Neural progenitor cell (in vitro differentiated cells): ENCODE measurements around the gene UAP1L1. TPM values are rescaled to one million over a fixed set of nuclear protein-coding genes. Genes with fewer than 3 reads are reported as not detected.
A peak's percentile ranks its signal among the peaks of the same experiment; 100 is the strongest.

Source experiments
- DNase-seq: peaks from one replicate; pipeline ENCODE4 v3.0.0-alpha.2; 2016; ENCODE audit warnings: low spot score
- H2AFZ ChIP-seq: fragments of 200-600 bp; sonication (generic); replicated peaks from 2 replicates; pipeline ENCODE4 v1.6.1; 2016; ENCODE audit warnings: antibody characterized with exemption
- H3F3A ChIP-seq: fragments of 200-600 bp; sonication (generic); 2 replicates; pipeline ENCODE4 v1.6.1; 2016; ENCODE audit warnings: antibody characterized with exemption, low read depth
- H3K27ac ChIP-seq: fragments of 200-600 bp; sonication (generic); 2 replicates; pipeline ENCODE4 v1.5.1; 2016; ENCODE audit warnings: mild to moderate bottlenecking
- H3K27me3 ChIP-seq: fragments of 200-600 bp; sonication (generic); 2 replicates; pipeline ENCODE4 v1.6.1; 2016; ENCODE audit warnings: mild to moderate bottlenecking, moderate library complexity
- H3K36me3 ChIP-seq: fragments of 200-600 bp; sonication (generic); 2 replicates; pipeline ENCODE4 v1.5.1; 2016
- H3K4me1 ChIP-seq: fragments of 200-600 bp; sonication (generic); 2 replicates; pipeline ENCODE4 v1.6.1; 2016; ENCODE audit warnings: mixed run types
- H3K4me2 ChIP-seq: fragments of 200-600 bp; sonication (generic); 2 replicates; pipeline ENCODE4 v1.6.1; 2016
- H3K4me3 ChIP-seq: fragments of 200-600 bp; sonication (generic); 2 replicates; pipeline ENCODE4 v1.5.1; 2016
- H3K79me2 ChIP-seq: fragments of 200-600 bp; sonication (generic); 2 replicates; pipeline ENCODE4 v1.6.1; 2016; ENCODE audit warnings: low read depth
- H3K9ac ChIP-seq: fragments of 200-600 bp; sonication (generic); 2 replicates; pipeline ENCODE4 v1.6.1; 2016
- H3K9me3 ChIP-seq: fragments of 200-600 bp; sonication (generic); 2 replicates; pipeline ENCODE4 v1.5.1; 2016; ENCODE audit warnings: low read depth
- H4K20me1 ChIP-seq: fragments of 200-600 bp; sonication (generic); 2 replicates; pipeline ENCODE4 v1.6.1; 2016; ENCODE audit warnings: low read depth
- H3K27ac Mint-ChIP-seq: 3 replicates; pipeline ENCODE4 v1.8.0; 2021; ENCODE audit warnings: mixed read lengths
- H3K27me3 Mint-ChIP-seq: 2 replicates; pipeline ENCODE4 v1.8.0; 2022; ENCODE audit warnings: low read depth, mild to moderate bottlenecking, inconsistent platforms, moderate library complexity, mixed read lengths; ENCODE audit not compliant: insufficient read depth
- H3K36me3 Mint-ChIP-seq: 3 replicates; pipeline ENCODE4 v1.8.0; 2021; ENCODE audit warnings: mixed read lengths
- H3K4me1 Mint-ChIP-seq: 3 replicates; pipeline ENCODE4 v1.8.0; 2021; ENCODE audit warnings: mixed read lengths
- H3K4me3 Mint-ChIP-seq: 3 replicates; pipeline ENCODE4 v1.8.0; 2021; ENCODE audit warnings: mild to moderate bottlenecking, moderate library complexity, mixed read lengths
- H3K9me3 Mint-ChIP-seq: 3 replicates; pipeline ENCODE4 v1.8.0; 2020; ENCODE audit warnings: mixed read lengths
- EZH2 ChIP-seq: fragments of 200-600 bp; sonication (generic); IDR thresholded peaks from 2 replicates; pipeline ENCODE4 v1.6.1; 2017; ENCODE audit warnings: antibody characterized with exemption, mild to moderate bottlenecking, moderate library complexity
- EZH2phosphoT487 ChIP-seq: fragments of 200-600 bp; sonication (generic); IDR thresholded peaks from 2 replicates; pipeline ENCODE4 v1.6.1; 2017; ENCODE audit warnings: antibody characterized with exemption
- total RNA-seq: library from RNA; depleted of rRNA; stranded (reverse); fragments of >200 nt; gene quantifications from 2 replicates; pipeline ENCODE4 v1.2.3, GENCODE V29; 2015; ENCODE audit warnings: low replicate concordance
- TF ChIP-seq, protein P1 (sequence below): fragments of 200-600 bp; sonication (generic); IDR thresholded peaks from 2 replicates; pipeline ENCODE4 v1.5.1; 2017; ENCODE audit warnings: antibody characterized with exemption, mild to moderate bottlenecking

UAP1L1 gene
- total RNA-seq, 1 donor from 2014 or later, result 0.51 TPM

DNA sequence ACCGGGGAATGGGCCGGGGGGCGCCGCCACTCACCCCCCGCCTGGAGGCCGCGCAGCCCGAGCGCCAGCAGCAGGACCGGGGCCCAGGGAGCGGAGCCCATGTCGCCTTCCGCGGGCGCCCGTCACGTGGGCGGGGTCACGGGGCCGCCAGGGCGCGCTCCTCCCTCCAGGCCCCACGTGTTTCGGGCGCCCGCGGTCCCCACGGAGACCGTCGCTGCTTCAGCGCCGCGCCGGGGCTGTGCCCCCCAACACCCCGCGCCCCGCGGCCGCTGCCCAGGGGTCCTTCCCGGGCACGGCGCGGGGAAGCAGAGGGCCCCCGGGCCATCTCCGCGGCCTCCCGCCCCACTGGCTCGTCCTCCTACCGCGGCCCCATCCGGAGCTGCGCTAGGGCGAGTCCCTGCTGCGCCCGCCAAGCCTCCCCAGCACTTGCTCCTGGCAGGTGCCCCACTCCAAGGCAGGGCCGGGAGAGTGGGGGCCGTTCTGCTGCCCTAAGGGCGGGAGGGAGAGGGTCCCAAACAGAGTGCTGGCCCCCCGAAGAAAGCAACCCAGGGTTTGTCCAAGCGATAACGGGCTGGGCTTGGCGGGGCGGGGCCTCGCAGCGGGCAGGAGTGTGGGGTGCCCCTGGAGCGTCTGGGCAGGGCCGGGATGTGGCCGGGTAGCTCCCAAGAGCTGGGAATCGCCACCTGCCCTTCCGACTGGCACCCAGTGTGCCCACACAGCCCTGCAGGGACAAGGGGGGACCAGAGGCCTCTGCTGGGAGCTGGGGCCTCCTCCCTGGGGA, 37.5 kb downstream of the UAP1L1 start, which contains the start of gene DPP7:
Gene DPP7 (minus strand): TSS at position 121 of the 781 bp plus-strand sequence. CDS start 20 bp downstream, at position 101.
- Histone ChIP-seq H3K9ac (no peak within 1 kb of the TSS), H3F3A (no peaks in the 10 kb centered on the region), H3K4me2 (peak within 1 kb of the TSS; percentile 87), H3K4me3 (peak within 1 kb of the TSS; percentile 53), H3K27ac (no peak within 1 kb of the TSS), H3K36me3 (no peaks in the 10 kb centered on the region), H2AFZ (peak within 1 kb of the TSS; percentile 97), H3K79me2 (no peaks in the 10 kb centered on the region), H4K20me1 (no peaks in the 10 kb centered on the region), H3K9me3 (no peaks in the 10 kb centered on the region), H3K4me1 (peaks cover 8% of the 10 kb centered on the region), H3K27me3 (peaks cover 59% of the 10 kb centered on the region)
- H3K4me1 Mint-ChIP-seq, result no peaks in the 10 kb centered on the region
- peak; percentile 65 for TF ChIP-seq EZH2
- TF ChIP-seq, protein P1, sequence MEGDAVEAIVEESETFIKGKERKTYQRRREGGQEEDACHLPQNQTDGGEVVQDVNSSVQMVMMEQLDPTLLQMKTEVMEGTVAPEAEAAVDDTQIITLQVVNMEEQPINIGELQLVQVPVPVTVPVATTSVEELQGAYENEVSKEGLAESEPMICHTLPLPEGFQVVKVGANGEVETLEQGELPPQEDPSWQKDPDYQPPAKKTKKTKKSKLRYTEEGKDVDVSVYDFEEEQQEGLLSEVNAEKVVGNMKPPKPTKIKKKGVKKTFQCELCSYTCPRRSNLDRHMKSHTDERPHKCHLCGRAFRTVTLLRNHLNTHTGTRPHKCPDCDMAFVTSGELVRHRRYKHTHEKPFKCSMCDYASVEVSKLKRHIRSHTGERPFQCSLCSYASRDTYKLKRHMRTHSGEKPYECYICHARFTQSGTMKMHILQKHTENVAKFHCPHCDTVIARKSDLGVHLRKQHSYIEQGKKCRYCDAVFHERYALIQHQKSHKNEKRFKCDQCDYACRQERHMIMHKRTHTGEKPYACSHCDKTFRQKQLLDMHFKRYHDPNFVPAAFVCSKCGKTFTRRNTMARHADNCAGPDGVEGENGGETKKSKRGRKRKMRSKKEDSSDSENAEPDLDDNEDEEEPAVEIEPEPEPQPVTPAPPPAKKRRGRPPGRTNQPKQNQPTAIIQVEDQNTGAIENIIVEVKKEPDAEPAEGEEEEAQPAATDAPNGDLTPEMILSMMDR, result no peak
- peak; percentile 66 for TF ChIP-seq EZH2phosphoT487
- no peak within 1 kb of the TSS for H3K27ac Mint-ChIP-seq
- no peaks in the 10 kb centered on the region for H3K9me3 Mint-ChIP-seq
- H3K27me3 Mint-ChIP-seq, result peaks cover 14% of the 10 kb centered on the region
- peak; percentile 59 for DNase-seq
- H3K4me3 Mint-ChIP-seq, result peak within 1 kb of the TSS; percentile 77
- no peaks in the 10 kb centered on the region for H3K36me3 Mint-ChIP-seq

DNA sequence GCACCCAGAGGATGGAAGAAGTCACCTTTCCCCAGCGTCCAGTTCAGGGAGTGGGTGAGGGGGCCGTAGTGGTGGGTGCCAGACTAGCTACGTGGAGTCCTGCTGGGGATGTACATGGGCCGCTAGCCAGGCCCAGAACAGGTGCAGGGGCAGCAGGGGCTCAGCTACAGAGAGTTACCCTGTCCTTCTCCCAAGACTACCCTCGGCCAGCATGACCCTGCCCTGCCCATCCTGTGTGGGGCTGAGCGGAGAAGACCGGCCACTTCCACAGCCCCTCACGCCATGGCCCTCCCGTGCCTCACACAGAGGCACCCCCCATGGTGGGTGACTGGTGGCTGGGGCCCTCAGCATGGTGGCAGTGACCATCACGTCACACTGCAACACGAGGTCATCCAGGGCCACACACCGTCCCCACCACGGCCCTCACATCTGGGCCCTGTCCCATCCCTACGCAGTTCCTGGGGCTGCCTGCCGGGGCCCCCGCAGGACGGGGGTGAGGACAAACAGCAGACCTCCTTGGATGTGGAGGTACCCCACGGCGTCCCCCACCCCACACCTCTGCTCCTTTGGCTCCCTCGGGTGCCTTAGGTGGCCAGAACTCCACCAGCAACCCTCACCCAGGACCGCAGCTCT, 38.2 kb downstream of the UAP1L1 start:
- peak overlapping the region; percentile 43 for H3K4me3 Mint-ChIP-seq
- H3K27ac Mint-ChIP-seq, result no peak overlapping the region
- Histone ChIP-seq H3K4me3 (no peak overlapping the region), H2AFZ (no peak overlapping the region), H4K20me1 (no peaks in the 10 kb centered on the region), H3K27me3 (peaks cover 59% of the 10 kb centered on the region), H3K9ac (no peak overlapping the region), H3K36me3 (no peaks in the 10 kb centered on the region), H3K4me2 (no peak overlapping the region), H3K9me3 (no peaks in the 10 kb centered on the region), H3K79me2 (no peaks in the 10 kb centered on the region), H3K27ac (no peak overlapping the region), H3F3A (no peaks in the 10 kb centered on the region), H3K4me1 (peaks cover 8% of the 10 kb centered on the region)
- no peak for DNase-seq
- H3K9me3 Mint-ChIP-seq, result no peaks in the 10 kb centered on the region
- no peaks in the 10 kb centered on the region for H3K36me3 Mint-ChIP-seq
- TF ChIP-seq EZH2phosphoT487, result no peak
- TF ChIP-seq, protein P1, result no peak
- no peak for TF ChIP-seq EZH2
- peaks cover 14% of the 10 kb centered on the region for H3K27me3 Mint-ChIP-seq
- no peaks in the 10 kb centered on the region for H3K4me1 Mint-ChIP-seq

DNA sequence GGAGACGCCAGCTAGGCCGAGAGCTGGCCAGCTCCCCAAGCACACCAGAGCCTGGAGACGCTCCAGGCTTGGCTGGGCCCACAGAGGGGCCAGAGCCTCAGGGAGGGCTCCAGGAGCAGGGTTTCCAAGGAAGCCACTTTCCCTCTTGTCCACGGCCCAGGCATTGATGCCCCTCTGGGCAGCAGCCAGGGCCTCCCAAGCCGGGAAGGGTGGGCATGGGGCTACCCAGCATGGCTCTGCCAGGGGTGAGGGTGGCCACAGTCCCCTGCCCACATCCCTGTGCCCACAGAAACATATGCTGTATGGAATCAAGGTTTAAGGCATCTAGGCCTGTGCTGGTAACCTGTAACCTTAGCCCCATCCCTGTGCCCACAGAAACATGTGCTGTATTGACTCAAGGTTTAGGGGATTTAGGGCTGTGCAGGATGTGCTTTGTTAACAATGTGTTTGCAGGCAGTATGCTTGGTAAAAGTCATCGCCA, 38.8 kb downstream of the UAP1L1 start:
- Histone ChIP-seq H3K4me3 (no peak overlapping the region), H3K36me3 (no peaks in the 10 kb centered on the region), H3K4me2 (no peak overlapping the region), H3K27ac (no peak overlapping the region), H3K79me2 (no peaks in the 10 kb centered on the region), H3F3A (no peaks in the 10 kb centered on the region), H3K9me3 (no peaks in the 10 kb centered on the region), H3K27me3 (peaks cover 59% of the 10 kb centered on the region), H4K20me1 (peaks cover 3% of the 10 kb centered on the region), H3K4me1 (peaks cover 8% of the 10 kb centered on the region), H3K9ac (no peak overlapping the region), H2AFZ (no peak overlapping the region)
- H3K27me3 Mint-ChIP-seq, result peaks cover 17% of the 10 kb centered on the region
- H3K4me3 Mint-ChIP-seq, result no peak overlapping the region
- H3K4me1 Mint-ChIP-seq, result no peaks in the 10 kb centered on the region
- no peaks in the 10 kb centered on the region for H3K9me3 Mint-ChIP-seq
- no peak overlapping the region for H3K27ac Mint-ChIP-seq
- TF ChIP-seq, protein P1, result no peak
- no peak for TF ChIP-seq EZH2
- TF ChIP-seq EZH2phosphoT487, result no peak
- no peak for DNase-seq
- no peaks in the 10 kb centered on the region for H3K36me3 Mint-ChIP-seq
